Endothelial cell of umbilical vein (primary cell): ENCODE results near the gene NEU2. TPM values are rescaled to one million over a fixed set of nuclear protein-coding genes. Genes with fewer than 3 reads are reported as not detected.

Experiments
- BruUV-seq: library from RNA; stranded (reverse); fragments of 400-500 nt; replicated peaks from 2 replicates; lab custom pipeline; 2021; lab: Mats Ljungman, UMichigan
- CTCF ChIA-PET: fragments of 300-600, 350-600 bp; sonication (Branson Sonifier 250); formaldehyde crosslinking; loops from one replicate; lab custom pipeline; 2021; ENCODE audit warnings: antibody characterized with exemption, inconsistent platforms; lab: Charles Lee
- POLR2A ChIA-PET: fragments of 300-600, 350-600 bp; sonication (Branson Sonifier 250); formaldehyde crosslinking; loops from one replicate; lab custom pipeline; 2021; ENCODE audit warnings: antibody characterized with exemption, inconsistent platforms; lab: Charles Lee
- DNase-seq: peaks from one replicate; pipeline ENCODE4 v3.0.0-alpha.2; 2011; ENCODE audit warnings: low read depth, low spot score
- FAIRE-seq: peaks from 2 replicates; lab custom pipeline; 2011; peaks lifted over from hg19 to GRCh38; lab: Jason Lieb, UNC
- H2AFZ ChIP-seq: 2 replicates; pipeline ENCODE4 v1.6.0; 2012; ENCODE audit warnings: low read depth, low read length, control low read depth, inconsistent platforms
- H3K27ac ChIP-seq: 2 replicates; pipeline ENCODE4 v1.5.1; 2011; ENCODE audit warnings: low read depth, mild to moderate bottlenecking, control low read depth, low read length, moderate library complexity; ENCODE audit not compliant: insufficient read depth
- H3K27me3 ChIP-seq, 2 experiments: 2 replicates each; pipeline versions ENCODE4 v1.6.0 to v1.6.1; 2011; ENCODE audit warnings: low read length in 2 of 2, mixed read lengths in 1 of 2; ENCODE audit not compliant: control insufficient read depth in 2 of 2, insufficient read depth in 2 of 2
- H3K36me3 ChIP-seq, 2 experiments: 2 replicates in 1 of 2; 3 replicates in 1 of 2; pipeline ENCODE4 v1.5.1; 2011; ENCODE audit warnings: low read length in 2 of 2, mild to moderate bottlenecking in 1 of 2, moderate library complexity in 1 of 2; ENCODE audit not compliant: control insufficient read depth in 2 of 2, insufficient read depth in 2 of 2; ENCODE audit errors: extremely low read depth in 1 of 2
- H3K4me1 ChIP-seq: 3 replicates; pipeline ENCODE4 v1.5.1; 2011; ENCODE audit warnings: mild to moderate bottlenecking, low read length; ENCODE audit not compliant: control insufficient read depth, insufficient read depth; ENCODE audit errors: extremely low read depth
- H3K4me2 ChIP-seq: 2 replicates; pipeline ENCODE4 v1.6.1; 2011; ENCODE audit warnings: low read length, control low read depth, mixed read lengths; ENCODE audit not compliant: insufficient read depth
- H3K4me3 ChIP-seq, 3 experiments: fragments of 200-600 bp in 1 of 3; sonication (generic), shearing (Covaris generic) in 1 of 3; replicated peaks in 1 of 3; 2 replicates each; pipeline ENCODE4 v1.5.1; 2011 to 2016; ENCODE audit warnings: control low read depth in 3 of 3, low read length in 3 of 3, mild to moderate bottlenecking in 2 of 3, inconsistent platforms in 1 of 3, low read depth in 1 of 3, moderate library complexity in 1 of 3; ENCODE audit not compliant: insufficient read depth in 1 of 3
- H3K79me2 ChIP-seq: 2 replicates; pipeline ENCODE4 v1.6.0; 2012; ENCODE audit warnings: low read length, inconsistent platforms; ENCODE audit not compliant: control insufficient read depth, insufficient read depth
- H3K9ac ChIP-seq: replicated peaks from 2 replicates; pipeline ENCODE3; 2011; ENCODE audit warnings: low read length, control low read depth; ENCODE audit not compliant: insufficient read depth; ENCODE audit errors: extremely low read depth
- H3K9me1 ChIP-seq: replicated peaks from 3 replicates; pipeline ENCODE4 v1.6.0; 2011; ENCODE audit warnings: mild to moderate bottlenecking, low read length; ENCODE audit not compliant: control insufficient read depth, insufficient read depth; ENCODE audit errors: extremely low read depth
- H3K9me3 ChIP-seq: replicated peaks from 2 replicates; pipeline ENCODE4 v1.5.1; 2012; ENCODE audit warnings: low read length, inconsistent platforms; ENCODE audit not compliant: control insufficient read depth, insufficient read depth
- H4K20me1 ChIP-seq: replicated peaks from 2 replicates; pipeline ENCODE3; 2011; ENCODE audit warnings: mild to moderate bottlenecking, low read length; ENCODE audit not compliant: control insufficient read depth, insufficient read depth; ENCODE audit errors: extremely low read depth
- CTCF ChIP-seq, 2 donors: IDR thresholded peaks; 1 replicate in 1 of 2; 2 replicates in 1 of 2; pipeline ENCODE4 v1.5.1; 2011; ENCODE audit warnings: low read length in 2 of 2, mild to moderate bottlenecking in 2 of 2, moderate library complexity in 2 of 2, control low read depth in 1 of 2, inconsistent platforms in 1 of 2, low read depth in 1 of 2; ENCODE audit not compliant: insufficient read depth in 1 of 2; ENCODE audit errors: extremely low read depth in 1 of 2
- EZH2 ChIP-seq: IDR thresholded peaks from 2 replicates; pipeline ENCODE4 v1.6.1; 2012; ENCODE audit warnings: borderline replicate concordance, low read depth, mild to moderate bottlenecking, moderate library complexity, low read length, inconsistent platforms; ENCODE audit not compliant: severe bottlenecking
- FOS ChIP-seq: IDR thresholded peaks from 2 replicates; pipeline ENCODE4 v1.6.1; 2011; ENCODE audit warnings: mild to moderate bottlenecking, low read length, moderate library complexity, borderline replicate concordance; ENCODE audit not compliant: insufficient read depth
- GATA2 ChIP-seq: IDR thresholded peaks from 2 replicates; pipeline ENCODE4 v1.7.0; 2011; ENCODE audit warnings: low read depth, mild to moderate bottlenecking, moderate library complexity, mixed read lengths, low read length; ENCODE audit not compliant: insufficient read length, insufficient read depth
- JUN ChIP-seq: IDR thresholded peaks from 2 replicates; pipeline ENCODE4 v1.6.1; 2011; ENCODE audit warnings: borderline replicate concordance, low read depth; ENCODE audit not compliant: insufficient read length, insufficient read depth
- MAX ChIP-seq: IDR thresholded peaks from 2 replicates; pipeline ENCODE4 v1.6.1; 2011; ENCODE audit not compliant: insufficient read depth, insufficient read length
- MYC ChIP-seq: IDR thresholded peaks from one replicate; pipeline ENCODE4 v1.6.1; 2011; ENCODE audit warnings: mild to moderate bottlenecking, low read depth, low read length
- POLR2A ChIP-seq: IDR thresholded peaks from 2 replicates; pipeline ENCODE4 v1.6.1; 2012; ENCODE audit warnings: low read depth, mild to moderate bottlenecking, control low read depth, low read length
- POLR2AphosphoS5 ChIP-seq: IDR thresholded peaks from 2 replicates; pipeline ENCODE4 v1.6.1; 2012; ENCODE audit warnings: low read depth, mild to moderate bottlenecking, control low read depth, low read length, moderate library complexity; ENCODE audit not compliant: insufficient read depth
- dilution Hi-C: fragments of 300-500 bp; cut with MboI; formaldehyde crosslinking; loops from one replicate; pipeline ENCODE4 v1.15.0; 2019; ENCODE audit warnings: low sequenced_read_pairs; ENCODE audit not compliant: extremely low pct_ligation_motif_present
- intact Hi-C: fragments of 100-400 bp; cut with micrococcal nuclease; formaldehyde crosslinking; loops from one replicate; pipeline ENCODE4 v1.10.0; 2022
- polyA plus RNA-seq, 4 experiments: library from polyadenylated mRNA; depleted of rRNA in 3 of 4; stranded (reverse) in 3 of 4; unstranded in 1 of 4; fragments of >200 nt; gene quantifications; 2 replicates each; pipeline versions ENCODE4 v1.2.1 to v1.2.3, GENCODE V29; 2011 to 2012; ENCODE audit warnings: missing spikeins in 1 of 4
- total RNA-seq: library from RNA; stranded (reverse); gene quantifications from 2 replicates; pipeline ENCODE4 v1.2.3, GENCODE V29; 2021

Gene NEU2
- total and polyA plus RNA-seq, 2 donors (not counting 3 experiments of a cell fraction or from before 2014, with no cell fraction given): not detected

GRCh38 chr2:233022561-233022960 lies 9.9 kb upstream of the NEU2 start:
- Histone ChIP-seq H3K27ac (no peak overlapping the region), H3K9ac (no peak overlapping the region), H3K4me1 (no peaks in the 10 kb centered on the region), H3K27me3 (no peaks in the 10 kb centered on the region), H3K9me3 (no peaks in the 10 kb centered on the region), H3K4me3 (no peak overlapping the region), H3K36me3 (no peaks in the 10 kb centered on the region), H4K20me1 (no peaks in the 10 kb centered on the region), H3K4me2 (no peak overlapping the region), H3K79me2 (no peaks in the 10 kb centered on the region), H3K9me1 (no peaks in the 10 kb centered on the region), H2AFZ (no peak overlapping the region)
- FAIRE-seq (no peak), DNase-seq (no peak)
- ChIA-PET CTCF (no interaction called here), POLR2A (no interaction called here)
- dilution Hi-C loops (no loop called here), intact Hi-C loops (loop anchor here (10.0 kb wide), 1 partner anchor 418 kb away; no protein-coding TSS in a partner anchor)
- BruUV-seq: no TSS peak
- TF ChIP-seq JUN (no peak), CTCF (IDR thresholded peaks at IDR 0.05; ENCODE audit: extremely low read depth in 1 of 2, insufficient read depth in 1 of 2, low read depth in 1 of 2, low read length in 2 of 2) (no peak), MAX (no peak), FOS (no peak), POLR2A (no peak), POLR2AphosphoS5 (no peak), MYC (no peak), EZH2 (no peak), GATA2 (no peak)
